OCI-LY1 (cell line): ENCODE measurements around the gene PDE3B.
A peak's percentile ranks its signal among the peaks of the same experiment; 100 is the strongest.

ENCODE experiments used
- H2AFZ ChIP-seq: fragments of 200-600 bp; sonication (generic), shearing (Covaris generic); 2 replicates; pipeline ENCODE4 v1.6.0; 2014; ENCODE audit warnings: antibody characterized with exemption, mild to moderate bottlenecking, low read length
- H3F3A ChIP-seq: fragments of 200-600 bp; sonication (generic), shearing (Covaris generic); 2 replicates; pipeline ENCODE4 v1.6.0; 2014; ENCODE audit warnings: mild to moderate bottlenecking, antibody characterized with exemption, low read length, moderate library complexity; ENCODE audit not compliant: insufficient read depth
- H3K27ac ChIP-seq: fragments of 200-600 bp; sonication (generic); 2 replicates; pipeline ENCODE4 v1.5.1; 2014; ENCODE audit warnings: low read length, mixed run types, mild to moderate bottlenecking, low read depth; ENCODE audit not compliant: poor library complexity, severe bottlenecking
- H3K27me3 ChIP-seq: fragments of 200-600 bp; sonication (generic); 2 replicates; pipeline ENCODE4 v1.6.0; 2014; ENCODE audit warnings: antibody characterized with exemption, mild to moderate bottlenecking, low read length, moderate library complexity; ENCODE audit not compliant: insufficient read depth
- H3K36me3 ChIP-seq: fragments of 200-600 bp; sonication (generic); 2 replicates; pipeline ENCODE4 v1.6.1; 2014; ENCODE audit warnings: mild to moderate bottlenecking, antibody characterized with exemption, low read length, moderate library complexity, mixed read lengths; ENCODE audit not compliant: insufficient read depth
- H3K4me1 ChIP-seq: fragments of 200-600 bp; sonication (generic); 2 replicates; pipeline ENCODE4 v1.5.1; 2014; ENCODE audit warnings: mild to moderate bottlenecking, low read length, moderate library complexity; ENCODE audit not compliant: insufficient read depth, severe bottlenecking
- H3K4me2 ChIP-seq: fragments of 200-600 bp; sonication (generic), shearing (Covaris generic); 2 replicates; pipeline ENCODE4 v1.6.1; 2014; ENCODE audit warnings: low read length
- H3K4me3 ChIP-seq: fragments of 200-600 bp; sonication (generic); 2 replicates; pipeline ENCODE4 v1.5.1; 2014; ENCODE audit warnings: low read length, low read depth, mild to moderate bottlenecking, mixed read lengths; ENCODE audit not compliant: poor library complexity, severe bottlenecking
- H3K79me2 ChIP-seq: fragments of 200-600 bp; shearing (Covaris generic); 2 replicates; pipeline ENCODE4 v1.6.1; 2016; ENCODE audit warnings: mixed run types, low read length, mixed read lengths; ENCODE audit not compliant: insufficient read depth
- H3K9ac ChIP-seq: fragments of 200-600 bp; sonication (generic), shearing (Covaris generic); 2 replicates; pipeline ENCODE4 v1.6.1; 2014; ENCODE audit warnings: mild to moderate bottlenecking, low read length, mixed read lengths
- H3K9me2 ChIP-seq: fragments of 200-600 bp; sonication (generic), shearing (Covaris generic); 2 replicates; pipeline ENCODE4 v1.6.1; 2014; ENCODE audit warnings: low read depth, mild to moderate bottlenecking, low read length, mixed read lengths
- H3K9me3 ChIP-seq: fragments of 200-600 bp; shearing (Covaris generic); 2 replicates; pipeline ENCODE4 v1.6.1; 2014; ENCODE audit warnings: low read length, mixed read lengths
- H4K20me1 ChIP-seq: fragments of 200-600 bp; sonication (generic), shearing (Covaris generic); 2 replicates; pipeline ENCODE4 v1.6.0; 2016; ENCODE audit warnings: mild to moderate bottlenecking, low read length; ENCODE audit not compliant: insufficient read depth
- CTCF ChIP-seq: fragments of 200-600 bp; sonication (generic), shearing (Covaris generic); IDR thresholded peaks from 2 replicates; pipeline ENCODE4 v1.5.1; 2017; ENCODE audit warnings: mild to moderate bottlenecking, antibody characterized with exemption, low read length, moderate library complexity, mixed read lengths
- EZH2 ChIP-seq: fragments of 200-600 bp; sonication (generic), shearing (Covaris generic); IDR thresholded peaks from 2 replicates; pipeline ENCODE4 v1.8.0; 2017; ENCODE audit warnings: borderline replicate concordance, mixed run types, mild to moderate bottlenecking, antibody characterized with exemption, low read length, moderate library complexity, mixed read lengths

The PDE3B gene

GRCh38 chr11:14668731-14669301, 25.2 kb downstream of the PDE3B start:
- H3F3A ChIP-seq: no peaks in the 10 kb centered on the region
- no peaks in the 10 kb centered on the region for H3K36me3 ChIP-seq
- H2AFZ ChIP-seq: peak overlapping the region; percentile 74
- no peaks in the 10 kb centered on the region for H3K79me2 ChIP-seq
- no peak overlapping the region for H3K4me3 ChIP-seq
- no peaks in the 10 kb centered on the region for H3K9me2 ChIP-seq
- no peaks in the 10 kb centered on the region for H4K20me1 ChIP-seq
- H3K4me2 ChIP-seq: no peak overlapping the region
- H3K4me1 ChIP-seq: peaks cover 5% of the 10 kb centered on the region
- no peaks in the 10 kb centered on the region for H3K27me3 ChIP-seq
- no peak overlapping the region for H3K9ac ChIP-seq
- no peak for TF ChIP-seq CTCF
- no peak overlapping the region for H3K27ac ChIP-seq
- no peaks in the 10 kb centered on the region for H3K9me3 ChIP-seq

GRCh38 chr11:14669499-14669898, 25.9 kb downstream of the PDE3B start:
- no peak overlapping the region for H3K27ac ChIP-seq
- H3K9me3 ChIP-seq: no peaks in the 10 kb centered on the region
- no peak overlapping the region for H3K4me3 ChIP-seq
- no peaks in the 10 kb centered on the region for H4K20me1 ChIP-seq
- no peaks in the 10 kb centered on the region for H3K27me3 ChIP-seq
- H3K4me1 ChIP-seq: peaks cover 5% of the 10 kb centered on the region
- TF ChIP-seq EZH2: no peak
- TF ChIP-seq CTCF: no peak
- H2AFZ ChIP-seq: no peak overlapping the region
- no peaks in the 10 kb centered on the region for H3K36me3 ChIP-seq
- H3K4me2 ChIP-seq: no peak overlapping the region
- no peak overlapping the region for H3K9ac ChIP-seq
- H3K9me2 ChIP-seq: no peaks in the 10 kb centered on the region
- no peaks in the 10 kb centered on the region for H3F3A ChIP-seq
- H3K79me2 ChIP-seq: no peaks in the 10 kb centered on the region

- Histone ChIP-seq H3K4me2 (no peak overlapping the region), H3K4me3 (no peak overlapping the region)
Measured at GRCh38 chr11:14669958-14670357, 26.4 kb downstream of the PDE3B start.

More at GRCh38 chr11:14669958-14670357, 26.4 kb downstream of the PDE3B start:
- peaks cover 5% of the 10 kb centered on the region for H3K4me1 ChIP-seq
- TF ChIP-seq CTCF (no peak), EZH2 (no peak)
- no peaks in the 10 kb centered on the region for H3K36me3 ChIP-seq
- H2AFZ ChIP-seq: no peak overlapping the region
- H4K20me1 ChIP-seq: no peaks in the 10 kb centered on the region
- no peaks in the 10 kb centered on the region for H3F3A ChIP-seq
- H3K9ac ChIP-seq: no peak overlapping the region
- H3K79me2 ChIP-seq: no peaks in the 10 kb centered on the region
- H3K9me3 ChIP-seq: no peaks in the 10 kb centered on the region
- H3K27ac ChIP-seq: no peak overlapping the region
- no peaks in the 10 kb centered on the region for H3K27me3 ChIP-seq
- no peaks in the 10 kb centered on the region for H3K9me2 ChIP-seq
